Gastrocnemius medialis (tissue), 4 donors: ENCODE measurements around the gene MYO18B. TPM values are rescaled to one million over a fixed set of nuclear protein-coding genes. Genes with fewer than 3 reads are reported as not detected.

Experiments used
- ATAC-seq, 2 donors: fragments of 150-250 bp; one replicate each; pipeline ENCODE4 v1.9.1; 2016
- DNase-seq, 2 donors: peaks; one replicate each; pipeline ENCODE4 v3.0.0-alpha.2; 2019
- H3K27ac ChIP-seq, 4 donors: fragments of 200-600 bp; sonication (generic); 1 replicate in 1 of 4; 2 replicates in 3 of 4; pipeline ENCODE4 v1.5.1; 2016 to 2018; ENCODE audit warnings: mild to moderate bottlenecking in 2 of 4, moderate library complexity in 1 of 4
- H3K27me3 ChIP-seq, 3 donors: fragments of 200-600 bp; sonication (generic) in 2 of 3; 1 replicate in 1 of 3; 2 replicates in 2 of 3; pipeline versions ENCODE4 v1.5.1 to v1.6.0; 2016 to 2019; ENCODE audit warnings: mild to moderate bottlenecking in 1 of 3, moderate library complexity in 1 of 3
- H3K36me3 ChIP-seq, 2 donors: fragments of 200-600 bp; sonication (generic) in 1 of 2; one replicate each; pipeline ENCODE4 v1.5.1; 2017 to 2018
- H3K4me1 ChIP-seq, 2 donors: fragments of 200-600 bp; sonication (generic) in 1 of 2; one replicate each; pipeline ENCODE4 v1.5.1; 2016 to 2017; ENCODE audit warnings: mild to moderate bottlenecking in 2 of 2
- H3K4me3 ChIP-seq, 4 donors: fragments of 200-600 bp; sonication (generic) in 3 of 4; 1 replicate in 1 of 4; 2 replicates in 3 of 4; pipeline ENCODE4 v1.5.1; 2016 to 2019; ENCODE audit warnings: mild to moderate bottlenecking in 2 of 4
- H3K9me3 ChIP-seq, 3 donors: fragments of 200-600 bp; sonication (generic) in 2 of 3; 1 replicate in 1 of 3; 2 replicates in 2 of 3; pipeline ENCODE4 v1.5.1; 2016 to 2019
- CTCF ChIP-seq, 5 experiments: fragments of 450-650 bp in 3 of 5; fragments of 200-600 bp in 2 of 5; sonication (generic) in 2 of 5; IDR thresholded peaks in 4 of 5; conservative IDR thresholded peaks in 1 of 5; 1 replicate in 4 of 5; 2 replicates in 1 of 5; pipeline ENCODE4 v1.5.1; 2016 to 2019; ENCODE audit warnings: antibody characterized with exemption in 5 of 5, mild to moderate bottlenecking in 3 of 5, moderate library complexity in 3 of 5
- POLR2A ChIP-seq, 2 donors: fragments of 450-650 bp; IDR thresholded peaks; one replicate each; pipeline ENCODE4 v1.6.1; 2017; ENCODE audit warnings: antibody characterized with exemption in 2 of 2, mild to moderate bottlenecking in 2 of 2, moderate library complexity in 2 of 2
- in situ Hi-C, 4 donors: fragments of 200-750 bp; cut with MboI; loops; one replicate each; pipeline versions ENCODE4 v1.15.0 to v1.8.0; 2017; ENCODE audit warnings: low sequenced_read_pairs in 4 of 4
- intact Hi-C: fragments of 100-400 bp; cut with DNase I; formaldehyde crosslinking; loops from one replicate; pipeline ENCODE4 v1.15.1; 2023; ENCODE audit warnings: low total_unique reads
- total RNA-seq, 4 donors: library from RNA; depleted of rRNA; stranded (reverse); fragments of >200 nt; gene quantifications; one replicate each; pipeline versions ENCODE4 v1.1.0 to v1.2.3, GENCODE V29; 2016

Gene MYO18B
- total RNA-seq, 4 donors from 2014 or later = 273 to 408 (median 362) TPM

GRCh38 chr22:26064048-26064447, 322.1 kb downstream of the MYO18B start:
- ATAC-seq = no peak
- TF ChIP-seq CTCF (IDR thresholded peaks at IDR 0.05 in 4 of 5, conservative IDR thresholded peaks at IDR 0.05 in 1 of 5) = no peak
- no peak for TF ChIP-seq POLR2A (IDR thresholded peaks at IDR 0.05)
- DNase-seq = no peak
- Histone ChIP-seq H3K4me3 (no peak overlapping the region), H3K4me1 (peaks cover 13 to 20% of the 10 kb centered on the region in 2 donors), H3K27ac (no peak overlapping the region), H3K9me3 (no peaks in the 10 kb centered on the region), H3K27me3 (no peaks in the 10 kb centered on the region), H3K36me3 (no peaks in the 10 kb centered on the region)
- intact Hi-C loops (no loop called here), in situ Hi-C loops (no loop called here)

- no peak for DNase-seq
- Histone ChIP-seq H3K36me3 (no peaks in the 10 kb centered on the region), H3K27me3 (no peaks in the 10 kb centered on the region), H3K4me3 (no peak overlapping the region), H3K4me1 (peaks cover 13 to 20% of the 10 kb centered on the region in 2 donors), H3K27ac (peak overlapping the region in 1 of 4 donors; percentile 58), H3K9me3 (no peaks in the 10 kb centered on the region)
- TF ChIP-seq POLR2A (IDR thresholded peaks at IDR 0.05) = no peak
- TF ChIP-seq CTCF (IDR thresholded peaks at IDR 0.05 in 4 of 5, conservative IDR thresholded peaks at IDR 0.05 in 1 of 5) = no peak
- in situ Hi-C loops = no loop called here
- intact Hi-C loops = no loop called here
- peak; percentile 46 to 55 for ATAC-seq
Measured at GRCh38 chr22:26065847-26066246, 323.9 kb downstream of the MYO18B start.

GRCh38 chr22:26066534-26066933, 324.5 kb downstream of the MYO18B start:
- ATAC-seq = no peak
- Histone ChIP-seq H3K27ac (peak overlapping the region in 1 of 4 donors; percentile 58), H3K4me3 (no peak overlapping the region), H3K9me3 (no peaks in the 10 kb centered on the region), H3K4me1 (peaks cover 13 to 20% of the 10 kb centered on the region in 2 donors), H3K27me3 (no peaks in the 10 kb centered on the region), H3K36me3 (no peaks in the 10 kb centered on the region)
- no peak for DNase-seq
- no peak for TF ChIP-seq POLR2A (IDR thresholded peaks at IDR 0.05)
- TF ChIP-seq CTCF (IDR thresholded peaks at IDR 0.05 in 4 of 5, conservative IDR thresholded peaks at IDR 0.05 in 1 of 5) = no peak
- intact Hi-C loops = no loop called here
- in situ Hi-C loops = no loop called here

- in situ Hi-C loops = no loop called here
- Histone ChIP-seq H3K4me1 (peaks cover 13 to 20% of the 10 kb centered on the region in 2 donors), H3K4me3 (no peak overlapping the region), H3K36me3 (no peaks in the 10 kb centered on the region), H3K9me3 (no peaks in the 10 kb centered on the region), H3K27me3 (no peaks in the 10 kb centered on the region), H3K27ac (no peak overlapping the region)
- no peak for DNase-seq
- intact Hi-C loops = no loop called here
- no peak for TF ChIP-seq CTCF (IDR thresholded peaks at IDR 0.05 in 4 of 5, conservative IDR thresholded peaks at IDR 0.05 in 1 of 5)
- TF ChIP-seq POLR2A (IDR thresholded peaks at IDR 0.05) = no peak
- no peak for ATAC-seq
Measured at GRCh38 chr22:26068571-26068970, 326.6 kb downstream of the MYO18B start.

- H3K27me3 ChIP-seq = no peaks in the 10 kb centered on the region
- H3K4me3 ChIP-seq = no peak overlapping the region
- ATAC-seq (no peak), DNase-seq (no peak)
- intact Hi-C loops (no loop called here), in situ Hi-C loops (no loop called here)
- TF ChIP-seq CTCF (IDR thresholded peaks at IDR 0.05 in 4 of 5, conservative IDR thresholded peaks at IDR 0.05 in 1 of 5) = no peak
- no peak for TF ChIP-seq POLR2A (IDR thresholded peaks at IDR 0.05)
- H3K27ac ChIP-seq = no peak overlapping the region
- no peaks in the 10 kb centered on the region for H3K36me3 ChIP-seq
- H3K4me1 ChIP-seq = no peaks in the 10 kb centered on the region
- H3K9me3 ChIP-seq = no peaks in the 10 kb centered on the region
Measured at GRCh38 chr22:26072621-26073020, 330.6 kb downstream of the MYO18B start.
